Central memory CD8-positive, alpha-beta T cell (primary cell): ENCODE measurements around the gene FAM237B.

Source experiments
- ATAC-seq: fragments of 150-1000 bp; cut with Tn5 transposase; replicated peaks from 2 replicates; pipeline ENCODE4 v1.10.0; 2022; ENCODE audit warnings: mild to moderate bottlenecking, moderate FRiP score, moderate number of reproducible peaks; ENCODE audit not compliant: poor library complexity, severe bottlenecking; ENCODE audit errors: extremely low read depth
- DNase-seq, 2 donors: peaks; one replicate each; pipeline ENCODE4 v3.0.0; 2021; ENCODE audit warnings: low spot score in 2 of 2
- H3K27ac Mint-ChIP-seq: one replicate; pipeline ENCODE4 v1.8.0; 2022; ENCODE audit warnings: low read depth, mild to moderate bottlenecking, moderate library complexity, mixed read lengths
- H3K27me3 Mint-ChIP-seq: one replicate; pipeline ENCODE4 v1.8.0; 2022; ENCODE audit warnings: mixed read lengths
- H3K36me3 Mint-ChIP-seq: one replicate; pipeline ENCODE4 v1.8.0; 2022; ENCODE audit warnings: mild to moderate bottlenecking, moderate library complexity, mixed read lengths; ENCODE audit not compliant: insufficient read depth
- H3K4me1 Mint-ChIP-seq: one replicate; pipeline ENCODE4 v1.8.0; 2022; ENCODE audit warnings: mixed read lengths
- H3K4me3 Mint-ChIP-seq: one replicate; pipeline ENCODE4 v1.8.0; 2022; ENCODE audit warnings: mild to moderate bottlenecking, moderate library complexity, mixed read lengths
- H3K9me3 Mint-ChIP-seq: one replicate; pipeline ENCODE4 v1.8.0; 2022; ENCODE audit warnings: mixed read lengths

Gene FAM237B

DNA sequence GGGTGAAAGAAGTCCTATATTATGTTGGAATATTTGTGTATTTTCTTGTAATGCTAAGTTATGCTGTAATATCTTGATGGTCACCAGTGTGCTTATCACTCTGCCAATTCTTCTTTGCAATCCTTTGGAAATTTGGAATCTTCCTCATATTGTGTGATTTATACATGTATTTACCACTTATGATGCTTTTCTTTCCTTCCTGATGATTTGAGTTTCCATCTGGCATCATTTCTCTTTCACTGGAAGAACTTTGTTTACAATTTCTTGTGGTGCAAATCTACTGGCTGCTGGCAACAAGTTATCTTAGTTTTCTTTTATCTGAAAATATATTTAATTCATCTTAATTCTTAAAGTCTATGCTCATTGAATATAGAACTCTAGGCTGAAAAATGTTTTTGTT, 46.9 kb downstream of the FAM237B start:
- Mint-ChIP-seq H3K9me3 (no peaks in the 10 kb centered on the region), H3K4me1 (no peaks in the 10 kb centered on the region), H3K4me3 (no peak overlapping the region), H3K36me3 (no peaks in the 10 kb centered on the region), H3K27ac (no peak overlapping the region), H3K27me3 (no peaks in the 10 kb centered on the region)
- no peak for ATAC-seq
- no peak for DNase-seq

- Mint-ChIP-seq H3K4me3 (no peak overlapping the region), H3K9me3 (no peaks in the 10 kb centered on the region), H3K4me1 (no peaks in the 10 kb centered on the region), H3K27ac (no peak overlapping the region), H3K27me3 (peaks cover 3% of the 10 kb centered on the region), H3K36me3 (no peaks in the 10 kb centered on the region)
- no peak for DNase-seq
- ATAC-seq, result no peak
Measured at GRCh38 chr7:90272242-90272641, 48.9 kb downstream of the FAM237B start.

GRCh38 chr7:90271753-90272152, 49.4 kb downstream of the FAM237B start:
- DNase-seq (no peak), ATAC-seq (no peak)
- no peaks in the 10 kb centered on the region for H3K36me3 Mint-ChIP-seq
- no peaks in the 10 kb centered on the region for H3K4me1 Mint-ChIP-seq
- H3K27ac Mint-ChIP-seq, result no peak overlapping the region
- no peak overlapping the region for H3K4me3 Mint-ChIP-seq
- no peaks in the 10 kb centered on the region for H3K9me3 Mint-ChIP-seq
- H3K27me3 Mint-ChIP-seq, result peaks cover 8% of the 10 kb centered on the region

- no peaks in the 10 kb centered on the region for H3K9me3 Mint-ChIP-seq
- no peak for ATAC-seq
- DNase-seq, result no peak
- H3K4me3 Mint-ChIP-seq, result no peak overlapping the region
- peaks cover 18% of the 10 kb centered on the region for H3K27me3 Mint-ChIP-seq
- H3K27ac Mint-ChIP-seq, result no peak overlapping the region
- no peaks in the 10 kb centered on the region for H3K36me3 Mint-ChIP-seq
- H3K4me1 Mint-ChIP-seq, result no peaks in the 10 kb centered on the region
Measured at GRCh38 chr7:90270431-90271178, 50.5 kb downstream of the FAM237B start.

GRCh38 chr7:90269163-90269562, 51.9 kb downstream of the FAM237B start:
- no peaks in the 10 kb centered on the region for H3K9me3 Mint-ChIP-seq
- H3K27me3 Mint-ChIP-seq, result peaks cover 25% of the 10 kb centered on the region
- H3K4me1 Mint-ChIP-seq, result no peaks in the 10 kb centered on the region
- DNase-seq (no peak), ATAC-seq (no peak)
- H3K27ac Mint-ChIP-seq, result no peak overlapping the region
- H3K4me3 Mint-ChIP-seq, result no peak overlapping the region
- H3K36me3 Mint-ChIP-seq, result no peaks in the 10 kb centered on the region

GRCh38 chr7:90267263-90267858, 53.7 kb downstream of the FAM237B start:
- Mint-ChIP-seq H3K27me3 (peaks cover 25% of the 10 kb centered on the region), H3K9me3 (no peaks in the 10 kb centered on the region), H3K4me3 (no peak overlapping the region), H3K27ac (no peak overlapping the region), H3K4me1 (no peaks in the 10 kb centered on the region), H3K36me3 (no peaks in the 10 kb centered on the region)
- no peak for DNase-seq
- no peak for ATAC-seq

- no peak for ATAC-seq
- H3K36me3 Mint-ChIP-seq, result no peaks in the 10 kb centered on the region
- DNase-seq, result no peak
- H3K4me3 Mint-ChIP-seq, result no peak overlapping the region
- no peaks in the 10 kb centered on the region for H3K4me1 Mint-ChIP-seq
- H3K27ac Mint-ChIP-seq, result no peak overlapping the region
- H3K27me3 Mint-ChIP-seq, result peaks cover 25% of the 10 kb centered on the region
- H3K9me3 Mint-ChIP-seq, result no peaks in the 10 kb centered on the region
Measured at GRCh38 chr7:90266808-90267207, 54.3 kb downstream of the FAM237B start.
